Heart right ventricle (tissue), 16 donors: ENCODE results near the gene UMODL1. TPM values are rescaled to one million over a fixed set of nuclear protein-coding genes. Genes with fewer than 3 reads are reported as not detected.

Source experiments
- ATAC-seq, 8 donors: fragments of 200-7000 bp; cut with Tn5 transposase; one replicate each; pipeline ENCODE4 v1.9.1; 2020; ENCODE audit warnings: mild to moderate bottlenecking in 8 of 8, moderate library complexity in 8 of 8, moderate number of reproducible peaks in 1 of 8
- DNase-seq, 2 donors: peaks; one replicate each; pipeline ENCODE4 v3.0.0-alpha.2; 2020
- H3K27ac ChIP-seq, 10 donors: fragments of 200-600 bp; sonication (generic) in 2 of 10; one replicate each; pipeline versions ENCODE4 v1.5.0 to v1.8.0; 2020 to 2022; ENCODE audit warnings: mild to moderate bottlenecking in 3 of 10
- H3K27me3 ChIP-seq, 7 donors: fragments of 200-600 bp; one replicate each; pipeline ENCODE4 v1.8.0; 2021 to 2022; ENCODE audit warnings: mild to moderate bottlenecking in 2 of 7
- H3K36me3 ChIP-seq, 9 donors: fragments of 200-600 bp; sonication (generic) in 1 of 9; one replicate each; pipeline versions ENCODE4 v1.5.0 to v1.8.0; 2020 to 2022; ENCODE audit warnings: mild to moderate bottlenecking in 2 of 9
- H3K4me1 ChIP-seq, 9 donors: fragments of 200-600 bp; sonication (generic) in 1 of 9; one replicate each; pipeline versions ENCODE4 v1.5.0 to v1.8.0; 2020 to 2022; ENCODE audit warnings: mild to moderate bottlenecking in 4 of 9
- H3K4me3 ChIP-seq, 10 donors: fragments of 200-600 bp; sonication (generic) in 2 of 10; one replicate each; pipeline versions ENCODE4 v1.5.0 to v1.8.0; 2020 to 2022; ENCODE audit warnings: mild to moderate bottlenecking in 7 of 10, moderate library complexity in 2 of 10
- H3K9me3 ChIP-seq, 11 donors: fragments of 200-600 bp in 10 of 11; sonication (generic) in 2 of 11; one replicate each; pipeline versions ENCODE4 v1.5.0 to v1.8.0; 2013 to 2022; ENCODE audit warnings: mild to moderate bottlenecking in 2 of 11, control low read depth in 1 of 11, moderate library complexity in 1 of 11
- CTCF ChIP-seq, 9 donors: fragments of 200-600 bp; sonication (generic) in 2 of 9; IDR thresholded peaks; one replicate each; pipeline versions ENCODE4 v1.5.0 to v1.8.0; 2021 to 2022; ENCODE audit warnings: antibody characterized with exemption in 9 of 9, mild to moderate bottlenecking in 5 of 9, moderate library complexity in 1 of 9
- WGBS, 2 donors: extraction: QIAGEN DNeasy Blood & Tissue Kit; methylation state at CpG; one replicate each; pipeline ENCODE4 v1.1.7; 2013; ENCODE audit warnings: inconsistent platforms in 1 of 2; 5-methylcytosine and 5-hydroxymethylcytosine counted together
- intact Hi-C, 10 donors: fragments of 100-400 bp; cut with DNase I; formaldehyde crosslinking; loops; one replicate each; pipeline versions ENCODE4 v1.11.1 to v1.14.2; 2022
- polyA plus RNA-seq, 2 donors: library from polyadenylated mRNA; stranded (reverse); fragments of 200-250 nt; gene quantifications; one replicate each; pipeline ENCODE4 v1.2.3, GENCODE V29; 2013
- total RNA-seq, 10 donors: library from RNA; stranded (reverse); fragmentation: NEBNext Ultra II Directional in 3 of 10; extraction: Animal tissue kit (Norgen Biotek cat#: 25700) in 3 of 10; gene quantifications; one replicate each; pipeline versions ENCODE4 v1.2.1 to v1.2.4, GENCODE V29; 2021 to 2023
- donor health status: Arrhythmogenic right ventricular cardiomyopathy.
- donor health status: ischemic (EF 13 %, LVEDD 7.1; RV severe dilation, severe dysfunction).
- donor health status: healthy with polysubstance abuse.
- donor health status: DM: no; HTN: yes; CAD: no.
- donor health status: DM: no; HTN: no; CAD: no.
- donor health status: ischemic (EF 25% LVEDD 6.9; RV normal size, moderate dysfunction).
- donor health status: ischemic (EF 25% LVEDD 5.7; RV mildly dilated, moderate dysfunction).
- donor health status: healthy.
- donor health status: DM: yes; HTN: yes; CAD: no.
- donor health status: Ischemic cardiomyopathy.
- donor health status: ischemic (EF 35%, LVEDD 5.7; RV mildly dilated, moderate dysfunction).
- donor health status: nonischemic (EF 11% LVEDD 7.7; RV severe dilation, severe dysfunction).
- donor health status: DM: yes; HTN: yes; CAD: no.
- donor health status: PGD.
- donor health status: ischemic (EF 29% LVEDD 5.4; RV normal size, mild dysfunction).
- donor health status: nonischemic (EF 23%, LVEDD 6.1; RV moderate dilation, normal function).

UMODL1 gene
- total and polyA plus RNA-seq, 12 donors = 0.13 to 0.31 (median 0.25) TPM; not detected in 9

DNA sequence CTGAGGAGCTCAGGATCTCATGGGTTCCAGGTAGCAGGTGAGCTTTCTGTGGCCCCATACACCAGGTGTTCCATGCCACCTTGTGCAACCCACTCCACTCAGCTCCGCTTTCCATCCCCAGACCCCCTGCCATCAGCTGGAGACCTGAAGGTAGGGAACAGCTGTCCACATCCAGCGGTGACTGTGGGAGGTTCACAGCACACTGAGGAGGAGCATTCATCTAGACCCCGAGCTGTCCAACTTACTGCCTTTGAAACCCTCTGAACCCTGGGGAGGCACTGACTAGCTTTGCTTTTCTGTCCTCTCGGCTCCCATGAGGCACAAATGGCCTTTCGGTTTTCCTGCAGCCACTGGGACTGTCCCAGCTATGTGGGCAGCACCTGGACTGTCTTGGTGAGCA is 119.9 kb downstream of the UMODL1 start:
- no peak overlapping the region for H3K27ac ChIP-seq

GRCh38 chr21:42191696-42192595 is 120.8 kb downstream of the UMODL1 start:
- Histone ChIP-seq H3K27ac (no peak overlapping the region), H3K4me3 (no peak overlapping the region), H3K9me3 (no peaks in the 10 kb centered on the region), H3K27me3 (no peaks in the 10 kb centered on the region), H3K4me1 (peaks cover 0 to 60% (median 11%) of the 10 kb centered on the region in 9 donors), H3K36me3 (no peaks in the 10 kb centered on the region)
- intact Hi-C loops = no loop called here
- ATAC-seq (no peak), DNase-seq (no peak)
- TF ChIP-seq CTCF (IDR thresholded peaks at IDR 0.05) = no peak
- WGBS, 2 donors = 78 to 86% methylated on average over 21 of the region's 21 CpGs

More for the DNA sequence above, 119.9 kb downstream of the UMODL1 start:
- Histone ChIP-seq H3K27me3 (no peaks in the 10 kb centered on the region), H3K9me3 (no peaks in the 10 kb centered on the region), H3K4me3 (no peak overlapping the region), H3K4me1 (peaks cover 0 to 66% (median 11%) of the 10 kb centered on the region in 9 donors), H3K36me3 (no peaks in the 10 kb centered on the region)
- ATAC-seq = no peak
- DNase-seq = no peak
- WGBS, 2 donors = 93 to 95% methylated on average over 5 of the region's 5 CpGs
- TF ChIP-seq CTCF (IDR thresholded peaks at IDR 0.05) = no peak
- intact Hi-C loops = no loop called here

Other genes starting within 250 kb of the UMODL1 start
- 1 to 10 TPM; 2.0 to 5.8 (median 3.2) TPM for gene PRDM15, start 192.0 kb upstream of the UMODL1 start, total RNA-seq
- 1 to 10 TPM; 1.0 to 4.1 TPM for gene PRDM15, start 192.0 kb upstream of the UMODL1 start, polyA plus RNA-seq
- 10 to 100 TPM in 1 of 10 donors, 1 to 10 TPM in 9; 4.5 to 11.1 (median 6.9) TPM for gene C2CD2, start 117.3 kb upstream of the UMODL1 start, total RNA-seq
- 1 to 10 TPM; 5.2 to 6.1 TPM for gene C2CD2, start 117.3 kb upstream of the UMODL1 start, polyA plus RNA-seq
- 10 to 100 TPM in 2 of 10 donors, 1 to 10 TPM in 8; 3.8 to 15.2 (median 6.6) TPM for gene ZBTB21, start 61.0 kb upstream of the UMODL1 start, total RNA-seq
- gene ZBTB21, start 61.0 kb upstream of the UMODL1 start, polyA plus RNA-seq = 1 to 10 TPM; 1.3 to 1.9 TPM
- gene ABCG1, start 147.8 kb downstream of the UMODL1 start, total RNA-seq = 10 to 100 TPM in 7 of 10 donors, 1 to 10 TPM in 3; 5.5 to 26.2 (median 14.6) TPM
- 10 to 100 TPM; 11.6 to 19.4 TPM for gene ABCG1, start 147.8 kb downstream of the UMODL1 start, polyA plus RNA-seq
- gene TFF3, start 244.1 kb downstream of the UMODL1 start, total RNA-seq = 1 to 10 TPM in 8 of 10 donors, under 1 TPM in 2; 0.90 to 5.1 (median 2.4) TPM
- gene TFF3, start 244.1 kb downstream of the UMODL1 start, polyA plus RNA-seq = 1 to 10 TPM; 4.9 to 7.9 TPM